SH-SY5Y (cell line): Measurements from ENCODE around the gene WDCP.

Experiments used
- GATA2 ChIP-seq: IDR thresholded peaks from 2 replicates; pipeline ENCODE4 v1.6.1; 2011; ENCODE audit warnings: mild to moderate bottlenecking, low read depth, low read length
- GATA3 ChIP-seq: IDR thresholded peaks from 2 replicates; pipeline ENCODE4 v1.6.1; 2011; ENCODE audit warnings: low read depth, mild to moderate bottlenecking, low read length, moderate library complexity

Gene WDCP

GRCh38 chr2:24016376-24016761 is 30.8 kb downstream of the WDCP start:
- TF ChIP-seq GATA2 (no peak), GATA3 (no peak)

DNA sequence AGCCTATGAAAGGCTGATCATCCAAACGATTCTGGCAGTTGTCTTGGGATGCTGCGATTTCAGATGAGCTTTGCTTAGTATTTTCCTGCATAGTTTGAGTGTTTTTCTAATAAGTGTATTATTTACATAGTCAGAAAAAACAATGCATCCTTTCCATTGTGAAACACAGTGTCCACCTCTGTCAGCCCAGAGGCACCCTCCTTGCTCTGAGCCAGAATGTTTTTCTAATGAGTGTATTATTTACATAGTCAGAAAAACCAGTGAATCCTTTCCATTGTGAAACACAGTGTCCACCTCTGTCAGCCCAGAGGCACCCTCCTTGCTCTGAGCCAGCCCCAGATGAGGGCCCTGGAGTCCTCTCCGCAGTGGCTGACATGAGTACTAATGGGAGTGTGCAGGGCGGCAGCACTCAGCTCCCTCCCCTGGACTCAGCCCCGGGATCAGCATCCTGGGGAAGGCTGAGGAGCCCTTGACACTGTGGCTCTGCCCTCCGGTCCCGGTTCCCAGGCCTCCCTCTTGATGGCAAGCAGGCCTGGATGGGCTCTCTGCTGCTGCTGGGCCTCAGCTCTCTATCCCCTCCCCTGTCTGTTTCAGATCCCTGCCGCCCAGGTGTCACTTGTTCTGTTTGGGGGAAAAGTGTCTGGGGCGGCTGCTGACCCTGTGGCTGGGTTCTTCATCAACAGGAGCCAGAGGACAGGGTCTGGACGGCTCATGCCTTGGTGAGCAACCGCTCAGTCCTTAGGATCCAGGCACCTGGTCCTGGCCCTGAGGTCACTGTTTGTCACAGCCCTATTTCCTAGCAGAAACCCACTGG is 31.4 kb downstream of the WDCP start:
- TF ChIP-seq GATA3 (no peak), GATA2 (no peak)

DNA sequence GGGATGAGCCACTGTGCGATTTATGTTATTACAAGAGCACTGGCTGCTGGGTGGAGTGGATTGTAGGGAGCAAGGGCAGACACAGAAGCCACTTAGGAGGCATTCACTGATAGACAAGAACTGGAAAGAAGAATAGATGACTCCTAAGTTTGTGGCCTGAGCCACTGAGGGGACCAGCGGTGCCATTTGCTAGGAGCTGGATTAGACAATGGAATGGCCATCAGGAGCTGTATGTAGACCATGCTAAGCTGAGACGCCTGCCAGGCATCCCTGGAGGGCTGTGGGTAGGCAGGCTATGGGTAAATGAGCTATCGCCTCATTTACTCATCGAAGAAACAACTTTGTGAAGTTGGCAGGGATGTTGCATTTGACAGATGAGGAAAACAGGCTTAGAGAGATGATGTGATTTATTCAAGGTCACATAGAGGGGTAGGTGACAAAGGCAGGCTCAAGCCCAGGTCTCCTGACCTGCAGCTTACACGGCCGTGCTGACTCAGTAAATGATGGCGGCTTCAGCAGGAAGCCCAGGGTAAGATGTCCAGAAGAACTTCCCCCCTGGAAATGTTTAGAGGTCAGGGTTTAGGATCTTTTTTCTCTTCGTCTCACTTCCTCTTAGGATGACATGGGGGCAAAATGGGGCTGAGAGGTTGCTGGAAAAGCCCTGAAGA is 34.5 kb downstream of the WDCP start:
- no peak for TF ChIP-seq GATA3
- no peak for TF ChIP-seq GATA2

- TF ChIP-seq GATA2 (no peak), GATA3 (no peak)
Measured at GRCh38 chr2:24011250-24012104, 35.7 kb downstream of the WDCP start.

DNA sequence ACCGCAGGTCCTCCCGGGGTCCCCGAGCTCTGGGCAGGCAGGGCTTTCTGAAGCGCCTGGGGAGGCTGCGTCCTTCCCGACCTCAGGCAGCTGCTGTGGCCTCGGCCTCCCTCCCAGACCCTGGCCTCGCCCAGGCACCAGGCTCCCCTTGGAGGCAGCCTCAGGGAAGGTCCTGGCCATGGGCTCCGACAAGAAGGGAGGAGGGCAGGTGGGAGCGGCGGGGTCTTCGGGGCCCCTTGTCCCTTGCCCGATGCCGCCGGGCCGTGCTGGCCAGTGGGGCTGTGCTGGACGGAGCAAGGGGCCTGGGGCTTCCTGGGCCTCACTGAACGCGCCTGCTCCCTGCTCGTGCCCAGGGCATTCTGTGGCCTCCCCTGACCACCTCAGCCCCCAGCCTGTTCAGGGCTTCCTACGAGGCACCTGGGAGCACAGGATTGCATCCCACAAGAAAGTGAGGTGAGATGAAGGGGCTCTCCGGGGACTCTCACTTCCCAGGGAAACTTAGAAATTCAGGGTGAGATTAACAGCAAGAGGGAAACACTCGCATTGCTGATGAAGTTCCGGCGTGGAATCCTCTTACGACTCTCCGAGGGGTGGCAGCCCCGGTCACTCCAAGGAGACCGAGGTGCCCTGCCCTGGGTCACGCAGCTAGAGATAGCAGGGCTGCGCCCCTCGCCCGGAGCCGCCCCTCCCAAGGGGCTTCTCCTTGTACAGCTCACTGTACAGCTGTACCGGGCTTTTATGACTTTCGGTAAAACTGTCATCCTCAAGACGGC is 36.5 kb downstream of the WDCP start:
- no peak for TF ChIP-seq GATA3
- no peak for TF ChIP-seq GATA2

DNA sequence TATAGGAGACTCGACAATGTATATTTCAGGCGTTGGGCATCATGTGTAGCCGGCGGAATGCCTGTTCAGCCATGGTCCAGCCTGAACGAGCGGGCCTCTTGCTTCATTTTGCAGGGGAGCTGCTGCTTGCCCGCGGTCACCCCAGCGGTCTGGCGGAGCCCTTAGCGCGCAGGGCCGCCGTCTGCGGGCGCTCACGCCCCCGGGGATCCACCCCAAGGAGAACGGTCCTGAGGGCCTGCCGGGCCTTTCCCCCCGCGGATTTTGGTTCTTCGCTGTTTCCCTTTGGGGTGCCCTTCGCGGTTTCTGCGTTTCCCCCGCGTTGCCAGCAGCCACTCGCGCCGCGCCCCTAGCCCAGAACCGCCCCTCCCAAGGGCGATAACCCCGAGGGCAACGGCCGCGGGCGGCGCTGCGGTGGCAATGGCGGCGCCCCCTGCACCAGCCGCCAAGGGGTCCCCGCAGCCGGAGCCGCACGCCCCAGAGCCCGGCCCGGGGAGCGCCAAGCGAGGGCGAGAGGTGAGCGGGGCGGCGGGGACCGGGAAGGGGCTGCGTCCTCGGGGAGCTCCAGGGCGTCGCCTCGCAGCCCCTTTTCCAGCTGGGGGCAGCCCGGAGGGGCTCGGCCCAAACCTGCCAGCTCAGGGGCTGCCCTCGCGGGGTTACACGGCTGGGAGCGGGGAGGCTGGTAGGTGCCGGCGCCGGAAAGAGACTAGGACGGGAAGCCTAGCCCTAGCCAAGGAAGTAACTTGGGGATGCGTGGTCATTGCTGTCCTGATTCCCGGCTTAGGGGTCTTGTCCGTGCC is 37.3 kb downstream of the WDCP start, which contains the start of gene MFSD2B:
MFSD2B (plus strand) TSS at position 406 of the 797 bp plus-strand sequence; CDS start at position 418, 12 bp downstream.
- TF ChIP-seq GATA2 (no peak), GATA3 (no peak)

- no peak for TF ChIP-seq GATA2
- no peak for TF ChIP-seq GATA3
Measured at GRCh38 chr2:24009367-24009679, 37.9 kb downstream of the WDCP start.

DNA sequence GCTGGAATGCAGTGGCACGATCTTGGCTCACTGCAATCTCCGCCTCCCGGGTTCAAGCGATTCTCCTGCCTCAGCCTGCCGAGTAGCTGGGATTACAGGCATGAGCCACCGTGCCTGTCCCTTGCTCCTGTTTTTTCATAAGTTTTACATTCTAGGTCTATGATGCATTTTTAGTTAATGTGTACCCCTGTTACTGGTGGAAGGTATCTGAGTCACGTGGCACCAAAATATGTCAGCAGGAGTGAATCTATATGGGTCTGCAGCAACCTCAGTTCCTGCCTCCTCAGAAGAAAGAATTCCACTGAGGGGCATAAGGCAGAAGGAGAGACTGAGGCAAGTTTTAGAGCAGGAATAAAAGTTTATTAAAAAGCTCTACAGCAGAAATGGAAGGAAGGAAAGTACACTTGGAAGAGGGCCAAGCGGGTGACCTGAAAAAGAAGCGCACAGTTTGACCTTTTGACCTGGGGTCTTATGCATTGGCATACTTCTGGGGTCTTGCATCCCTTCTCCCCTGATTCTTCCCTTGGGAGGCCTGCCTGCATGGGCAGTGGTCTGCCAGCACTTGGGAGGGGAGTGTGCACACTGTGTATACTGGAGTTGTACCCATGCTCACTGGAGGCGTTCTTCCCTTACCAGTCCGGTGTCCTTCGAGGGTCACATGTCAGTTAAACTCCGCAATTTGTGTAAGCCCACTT is 38.4 kb downstream of the WDCP start:
- TF ChIP-seq GATA3 (no peak), GATA2 (no peak)

GRCh38 chr2:24007693-24008092 is 39.5 kb downstream of the WDCP start:
- no peak for TF ChIP-seq GATA2
- TF ChIP-seq GATA3, result no peak

DNA sequence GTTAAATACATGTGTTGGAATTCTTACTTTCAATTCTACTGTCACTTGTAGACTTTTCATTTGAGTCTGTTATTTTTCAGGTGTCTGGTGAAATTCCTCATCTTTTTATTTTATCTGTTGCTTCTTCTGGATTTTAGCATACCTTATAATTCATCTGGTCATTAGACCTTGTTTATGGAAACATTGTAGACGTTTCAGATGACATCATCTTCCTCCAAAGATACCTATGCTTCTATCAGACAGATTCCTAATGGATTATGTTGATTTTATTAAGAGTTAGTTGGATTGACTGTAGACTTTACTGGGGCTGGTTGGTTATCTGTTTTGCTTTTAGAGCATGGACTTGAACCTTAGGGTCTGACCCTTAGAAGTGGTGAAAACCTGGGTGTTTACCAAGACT is 52.6 kb downstream of the WDCP start:
- TF ChIP-seq GATA3 (no peak), GATA2 (no peak)

- TF ChIP-seq GATA3, result no peak
Measured at GRCh38 chr2:23993736-23994269, 53.4 kb downstream of the WDCP start.

GRCh38 chr2:23992931-23993330 is 54.3 kb downstream of the WDCP start:
- TF ChIP-seq GATA3 (no peak), GATA2 (no peak)

DNA sequence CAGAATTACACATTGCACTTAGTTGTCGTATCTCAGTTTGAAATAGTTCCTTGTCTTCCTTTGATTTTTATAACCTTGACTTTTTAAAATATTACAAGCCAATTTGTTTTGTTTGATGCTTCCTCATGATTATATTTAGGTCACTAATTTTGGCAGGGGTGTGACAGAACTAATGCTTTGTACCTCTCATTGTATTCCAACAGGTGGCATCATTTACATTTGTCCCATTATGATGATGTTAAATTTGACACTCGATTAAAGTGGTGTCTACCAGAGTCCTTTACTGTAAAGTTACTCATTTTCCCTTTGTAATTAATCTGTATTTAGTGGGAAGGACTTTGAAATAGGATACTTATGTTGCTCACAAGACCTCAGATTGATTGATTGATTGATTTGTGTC is 58.8 kb downstream of the WDCP start:
- TF ChIP-seq GATA3, result no peak
- TF ChIP-seq GATA2, result no peak
